ENCODE results near the gene CNDP2. TPM values are rescaled to one million over a fixed set of nuclear protein-coding genes. Genes with fewer than 3 reads are reported as not detected.
A peak's percentile ranks its signal among the peaks of the same experiment; 100 is the strongest.

The CNDP2 gene
- total and polyA plus RNA-seq, 2 of the 13 experiments (the other 11 are each of a cell fraction or from before 2014, with no cell fraction given): 64.7 to 80.8 TPM

DNA sequence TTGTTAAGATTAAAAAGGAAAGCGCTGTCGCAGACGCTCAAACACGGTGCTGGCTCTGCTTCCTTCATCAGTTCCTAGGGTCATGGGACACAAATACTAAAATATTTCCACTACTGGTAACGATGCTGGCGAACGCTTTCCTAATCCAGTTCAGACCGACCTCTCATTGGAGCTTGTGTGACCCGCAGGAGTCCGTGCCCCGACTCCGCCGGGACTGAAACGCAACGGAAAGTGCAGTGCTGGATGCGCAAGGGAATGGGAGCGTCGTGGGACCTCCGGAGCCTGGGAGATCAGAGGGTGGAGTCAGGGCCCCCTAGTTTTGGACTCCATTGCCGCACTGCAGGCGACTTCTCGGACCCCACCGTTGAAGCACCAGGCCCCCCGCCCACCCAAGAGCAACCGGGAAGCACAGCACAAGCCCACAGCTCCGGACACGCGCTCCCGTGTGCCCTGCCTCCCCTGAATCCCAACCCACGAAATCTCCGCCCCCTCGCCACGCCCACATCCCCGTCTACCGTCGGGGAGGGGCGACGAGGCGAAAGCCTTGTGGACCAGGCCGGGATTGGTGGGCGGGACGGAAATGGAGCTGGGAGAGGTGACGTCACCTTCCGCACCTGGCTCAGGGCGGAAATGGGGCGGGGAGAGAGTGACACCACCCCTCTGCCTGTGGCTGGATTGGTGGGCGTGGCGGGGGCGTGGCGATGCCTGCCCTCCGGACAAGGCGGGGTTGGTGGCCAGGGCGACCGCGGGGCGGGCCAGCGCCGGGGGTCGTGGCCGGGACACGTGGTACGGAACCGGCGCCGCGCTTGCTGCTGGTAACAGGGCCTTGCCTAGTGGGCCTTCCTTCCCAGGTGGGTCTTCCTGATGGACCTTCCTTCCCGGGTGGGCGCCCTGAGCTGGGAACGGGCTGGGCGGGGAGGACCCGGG is at the start of gene CNDP2 (continued):
- 0 out of 2 replicates have a peak, but pooled peaks have one; percentile 53 for TF ChIP-seq ARNT2 (CRISPR knock-in tag; IDR thresholded peaks at IDR 0.05; ENCODE audit: low read depth)
- TF ChIP-seq SALL1 (CRISPR knock-in tag; IDR thresholded peaks at IDR 0.05): peak; percentile 70; the same call in 1 of the 2 replicates
- TF ChIP-seq, protein P1, sequence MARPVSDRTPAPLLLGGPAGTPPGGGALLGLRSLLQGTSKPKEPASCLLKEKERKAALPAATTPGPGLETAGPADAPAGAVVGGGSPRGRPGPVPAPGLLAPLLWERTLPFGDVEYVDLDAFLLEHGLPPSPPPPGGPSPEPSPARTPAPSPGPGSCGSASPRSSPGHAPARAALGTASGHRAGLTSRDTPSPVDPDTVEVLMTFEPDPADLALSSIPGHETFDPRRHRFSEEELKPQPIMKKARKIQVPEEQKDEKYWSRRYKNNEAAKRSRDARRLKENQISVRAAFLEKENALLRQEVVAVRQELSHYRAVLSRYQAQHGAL (CRISPR knock-in tag; IDR thresholded peaks at IDR 0.05; ENCODE audit: not compliant biosample characterization): no peak
- peak; percentile 50 for TF ChIP-seq IRF2 (CRISPR knock-in tag; IDR thresholded peaks at IDR 0.05)
- TF ChIP-seq SRSF1 (optimal IDR thresholded peaks at IDR 0.05; ENCODE audit: low read depth, low read length): peak; percentile 31
- TF ChIP-seq CREM (IDR thresholded peaks at IDR 0.05): peak; percentile 85
- no peak for TF ChIP-seq CREM (CRISPR knock-in tag; IDR thresholded peaks at IDR 0.05)
- peak; percentile 56; the same call in 1 of the 2 replicates for TF ChIP-seq ZNF274 (CRISPR knock-in tag; IDR thresholded peaks at IDR 0.05)
- TF ChIP-seq, protein P2, sequence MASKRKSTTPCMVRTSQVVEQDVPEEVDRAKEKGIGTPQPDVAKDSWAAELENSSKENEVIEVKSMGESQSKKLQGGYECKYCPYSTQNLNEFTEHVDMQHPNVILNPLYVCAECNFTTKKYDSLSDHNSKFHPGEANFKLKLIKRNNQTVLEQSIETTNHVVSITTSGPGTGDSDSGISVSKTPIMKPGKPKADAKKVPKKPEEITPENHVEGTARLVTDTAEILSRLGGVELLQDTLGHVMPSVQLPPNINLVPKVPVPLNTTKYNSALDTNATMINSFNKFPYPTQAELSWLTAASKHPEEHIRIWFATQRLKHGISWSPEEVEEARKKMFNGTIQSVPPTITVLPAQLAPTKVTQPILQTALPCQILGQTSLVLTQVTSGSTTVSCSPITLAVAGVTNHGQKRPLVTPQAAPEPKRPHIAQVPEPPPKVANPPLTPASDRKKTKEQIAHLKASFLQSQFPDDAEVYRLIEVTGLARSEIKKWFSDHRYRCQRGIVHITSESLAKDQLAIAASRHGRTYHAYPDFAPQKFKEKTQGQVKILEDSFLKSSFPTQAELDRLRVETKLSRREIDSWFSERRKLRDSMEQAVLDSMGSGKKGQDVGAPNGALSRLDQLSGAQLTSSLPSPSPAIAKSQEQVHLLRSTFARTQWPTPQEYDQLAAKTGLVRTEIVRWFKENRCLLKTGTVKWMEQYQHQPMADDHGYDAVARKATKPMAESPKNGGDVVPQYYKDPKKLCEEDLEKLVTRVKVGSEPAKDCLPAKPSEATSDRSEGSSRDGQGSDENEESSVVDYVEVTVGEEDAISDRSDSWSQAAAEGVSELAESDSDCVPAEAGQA (IDR thresholded peaks at IDR 0.05; ENCODE audit: low read depth): peak; percentile 70; the same call in 1 of the 2 replicates
- TF ChIP-seq, protein P2 (CRISPR knock-in tag; IDR thresholded peaks at IDR 0.05; ENCODE audit: borderline replicate concordance): no peak
- TF ChIP-seq, protein P3, sequence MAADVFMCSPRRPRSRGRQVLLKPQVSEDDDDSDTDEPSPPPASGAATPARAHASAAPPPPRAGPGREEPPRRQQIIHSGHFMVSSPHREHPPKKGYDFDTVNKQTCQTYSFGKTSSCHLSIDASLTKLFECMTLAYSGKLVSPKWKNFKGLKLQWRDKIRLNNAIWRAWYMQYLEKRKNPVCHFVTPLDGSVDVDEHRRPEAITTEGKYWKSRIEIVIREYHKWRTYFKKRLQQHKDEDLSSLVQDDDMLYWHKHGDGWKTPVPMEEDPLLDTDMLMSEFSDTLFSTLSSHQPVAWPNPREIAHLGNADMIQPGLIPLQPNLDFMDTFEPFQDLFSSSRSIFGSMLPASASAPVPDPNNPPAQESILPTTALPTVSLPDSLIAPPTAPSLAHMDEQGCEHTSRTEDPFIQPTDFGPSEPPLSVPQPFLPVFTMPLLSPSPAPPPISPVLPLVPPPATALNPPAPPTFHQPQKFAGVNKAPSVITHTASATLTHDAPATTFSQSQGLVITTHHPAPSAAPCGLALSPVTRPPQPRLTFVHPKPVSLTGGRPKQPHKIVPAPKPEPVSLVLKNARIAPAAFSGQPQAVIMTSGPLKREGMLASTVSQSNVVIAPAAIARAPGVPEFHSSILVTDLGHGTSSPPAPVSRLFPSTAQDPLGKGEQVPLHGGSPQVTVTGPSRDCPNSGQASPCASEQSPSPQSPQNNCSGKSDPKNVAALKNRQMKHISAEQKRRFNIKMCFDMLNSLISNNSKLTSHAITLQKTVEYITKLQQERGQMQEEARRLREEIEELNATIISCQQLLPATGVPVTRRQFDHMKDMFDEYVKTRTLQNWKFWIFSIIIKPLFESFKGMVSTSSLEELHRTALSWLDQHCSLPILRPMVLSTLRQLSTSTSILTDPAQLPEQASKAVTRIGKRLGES (CRISPR knock-in tag; IDR thresholded peaks at IDR 0.05; ENCODE audit: borderline replicate concordance): no peak
- 0 out of 2 replicates have a peak, but pooled peaks have one; percentile 70 for TF ChIP-seq BATF2 (CRISPR knock-in tag; IDR thresholded peaks at IDR 0.05)
- peak; percentile 95 for TF ChIP-seq ELF1 (CRISPR knock-in tag; IDR thresholded peaks at IDR 0.05)
- TF ChIP-seq HNRNPL (IDR thresholded peaks at IDR 0.05; ENCODE audit: low read depth, low read length): peak; percentile 46; the same call in 1 of the 2 replicates
- no peak for TF ChIP-seq NFE2L2 (IDR thresholded peaks at IDR 0.05; ENCODE audit: low read length)
- 0 out of 2 replicates have a peak, but pooled peaks have one; percentile 23 for TF ChIP-seq HOMEZ (CRISPR knock-in tag; IDR thresholded peaks at IDR 0.05; ENCODE audit: low read depth)

Measured in HepG2 (cell line).